ENCODE results near the gene OTUD4. TPM values are rescaled to one million over a fixed set of nuclear protein-coding genes. Genes with fewer than 3 reads are reported as not detected.
"Not testable (repeated sequence)": the region's sequence is repeated elsewhere in the genome, so short reads cannot be mapped to it uniquely, and the experiment has no call there.

OTUD4 gene, protein sequence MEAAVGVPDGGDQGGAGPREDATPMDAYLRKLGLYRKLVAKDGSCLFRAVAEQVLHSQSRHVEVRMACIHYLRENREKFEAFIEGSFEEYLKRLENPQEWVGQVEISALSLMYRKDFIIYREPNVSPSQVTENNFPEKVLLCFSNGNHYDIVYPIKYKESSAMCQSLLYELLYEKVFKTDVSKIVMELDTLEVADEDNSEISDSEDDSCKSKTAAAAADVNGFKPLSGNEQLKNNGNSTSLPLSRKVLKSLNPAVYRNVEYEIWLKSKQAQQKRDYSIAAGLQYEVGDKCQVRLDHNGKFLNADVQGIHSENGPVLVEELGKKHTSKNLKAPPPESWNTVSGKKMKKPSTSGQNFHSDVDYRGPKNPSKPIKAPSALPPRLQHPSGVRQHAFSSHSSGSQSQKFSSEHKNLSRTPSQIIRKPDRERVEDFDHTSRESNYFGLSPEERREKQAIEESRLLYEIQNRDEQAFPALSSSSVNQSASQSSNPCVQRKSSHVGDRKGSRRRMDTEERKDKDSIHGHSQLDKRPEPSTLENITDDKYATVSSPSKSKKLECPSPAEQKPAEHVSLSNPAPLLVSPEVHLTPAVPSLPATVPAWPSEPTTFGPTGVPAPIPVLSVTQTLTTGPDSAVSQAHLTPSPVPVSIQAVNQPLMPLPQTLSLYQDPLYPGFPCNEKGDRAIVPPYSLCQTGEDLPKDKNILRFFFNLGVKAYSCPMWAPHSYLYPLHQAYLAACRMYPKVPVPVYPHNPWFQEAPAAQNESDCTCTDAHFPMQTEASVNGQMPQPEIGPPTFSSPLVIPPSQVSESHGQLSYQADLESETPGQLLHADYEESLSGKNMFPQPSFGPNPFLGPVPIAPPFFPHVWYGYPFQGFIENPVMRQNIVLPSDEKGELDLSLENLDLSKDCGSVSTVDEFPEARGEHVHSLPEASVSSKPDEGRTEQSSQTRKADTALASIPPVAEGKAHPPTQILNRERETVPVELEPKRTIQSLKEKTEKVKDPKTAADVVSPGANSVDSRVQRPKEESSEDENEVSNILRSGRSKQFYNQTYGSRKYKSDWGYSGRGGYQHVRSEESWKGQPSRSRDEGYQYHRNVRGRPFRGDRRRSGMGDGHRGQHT
- total RNA-seq, result 10 to 100 TPM; 69.4 to 69.9 TPM

GRCh38 chr4:145180298-145181090 is at the start of gene OTUD4:
Gene OTUD4, minus strand, starts transcription at chr4:145180589. Its CDS starts 616 bp downstream, at chr4:145179973.
- CTCF ChIA-PET, result interaction anchor here (1.1 kb wide), 1 partner anchor 436 kb away, joined by 4 read pairs; no protein-coding TSS in a partner anchor
- POLR2A ChIA-PET, result no interaction called here

GRCh38 chr4:145223228-145223627 is 42.8 kb upstream of the OTUD4 start:
- POLR2A ChIA-PET, result not testable (repeated sequence)
- CTCF ChIA-PET, result interaction anchor here (0.7 kb wide), 1 partner anchor 1439 kb away, joined by 5 read pairs; no protein-coding TSS in a partner anchor

GRCh38 chr4:145221529-145221928 is 41.1 kb upstream of the OTUD4 start:
- CTCF ChIA-PET, POLR2A ChIA-PET: not testable (repeated sequence)

GRCh38 chr4:145219090-145219489 is 38.7 kb upstream of the OTUD4 start:
- POLR2A ChIA-PET, result no interaction called here

GRCh38 chr4:145218251-145218650 is 37.9 kb upstream of the OTUD4 start:
- POLR2A ChIA-PET, result no interaction called here

More at GRCh38 chr4:145219090-145219489, 38.7 kb upstream of the OTUD4 start:
- CTCF ChIA-PET, result no interaction called here

DNA sequence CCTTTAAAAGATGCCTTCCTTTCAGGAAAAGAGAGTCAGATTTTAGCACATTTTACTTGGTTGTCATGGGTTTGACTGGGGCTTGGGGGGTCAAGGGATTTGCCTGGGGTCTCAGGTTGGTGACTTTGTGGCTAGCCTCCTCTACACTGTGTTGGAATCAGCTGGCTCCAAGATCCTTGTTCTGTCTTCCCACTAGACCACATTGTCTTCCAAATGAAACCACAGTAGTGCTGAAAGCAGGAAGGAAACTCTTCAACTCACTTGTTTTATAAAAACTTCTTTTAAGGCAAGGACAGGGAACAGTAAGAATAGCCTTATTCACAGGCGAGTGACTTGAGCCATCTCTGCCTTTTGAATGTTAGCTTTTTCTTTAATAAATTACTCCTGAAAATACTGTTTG is 37.0 kb upstream of the OTUD4 start:
- CTCF ChIA-PET, result interaction anchor here (1.5 kb wide), 1 partner anchor 258 kb away, joined by 4 read pairs; no protein-coding TSS in a partner anchor
- POLR2A ChIA-PET, result no interaction called here

More at GRCh38 chr4:145218251-145218650, 37.9 kb upstream of the OTUD4 start:
- CTCF ChIA-PET, result no interaction called here

- ChIA-PET POLR2A (no interaction called here), CTCF (interaction anchor here (1.5 kb wide), 1 partner anchor 259 kb away, joined by 4 read pairs; no protein-coding TSS in a partner anchor)
Observed at GRCh38 chr4:145216535-145216934, 36.1 kb upstream of the OTUD4 start.

DNA sequence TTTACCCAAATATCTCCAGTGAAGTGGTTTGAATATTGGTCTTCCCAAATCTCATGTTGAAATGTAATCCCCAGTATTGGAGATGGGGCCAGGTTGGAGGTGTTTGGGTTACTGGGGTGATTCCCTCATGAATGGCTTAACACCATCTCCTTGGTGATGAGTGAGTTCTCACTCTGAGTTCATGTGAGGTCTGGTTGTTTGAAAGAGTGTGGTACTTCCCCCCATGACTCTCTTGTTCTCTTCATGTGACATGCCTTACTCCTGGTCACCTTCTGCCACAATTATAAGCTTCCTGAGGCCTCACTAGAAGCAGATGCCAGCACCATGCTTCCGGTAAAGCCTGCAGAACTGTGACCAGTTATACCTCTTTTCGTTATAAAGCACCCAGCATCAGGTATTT is 32.9 kb upstream of the OTUD4 start:
- ChIA-PET CTCF (no interaction called here), POLR2A (no interaction called here)

- POLR2A ChIA-PET, result no interaction called here
- CTCF ChIA-PET, result interaction anchor here (0.7 kb wide), 1 partner anchor 1832 kb away, joined by 3 read pairs; no protein-coding TSS in a partner anchor
Observed at GRCh38 chr4:145207934-145208333, 27.5 kb upstream of the OTUD4 start.

DNA sequence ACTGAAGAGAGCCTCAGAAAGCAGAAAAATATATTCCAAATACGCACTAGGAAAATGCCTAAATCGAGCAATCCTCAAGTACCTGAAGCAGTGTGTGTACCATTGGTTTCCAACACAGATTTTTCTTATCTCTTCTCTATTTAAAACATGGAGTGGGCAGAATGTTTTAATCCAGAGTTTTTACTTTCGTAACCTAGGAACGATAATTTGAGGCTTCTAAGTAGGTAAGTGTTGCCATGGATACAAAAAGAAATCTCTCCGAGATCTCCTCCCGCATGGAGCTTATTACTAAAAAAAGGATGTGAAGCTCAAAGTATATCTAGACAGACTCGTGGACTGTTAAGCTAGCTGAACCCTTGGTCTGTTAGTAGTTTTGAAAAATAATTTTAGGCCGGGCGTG is 23.0 kb upstream of the OTUD4 start:
- ChIA-PET POLR2A (no interaction called here), CTCF (no interaction called here)

- CTCF ChIA-PET, result no interaction called here
- POLR2A ChIA-PET, result no interaction called here
Observed at GRCh38 chr4:145200366-145200765, 20.0 kb upstream of the OTUD4 start.

- POLR2A ChIA-PET, result no interaction called here
- CTCF ChIA-PET, result no interaction called here
Observed at GRCh38 chr4:145199051-145199716, 18.8 kb upstream of the OTUD4 start.

DNA sequence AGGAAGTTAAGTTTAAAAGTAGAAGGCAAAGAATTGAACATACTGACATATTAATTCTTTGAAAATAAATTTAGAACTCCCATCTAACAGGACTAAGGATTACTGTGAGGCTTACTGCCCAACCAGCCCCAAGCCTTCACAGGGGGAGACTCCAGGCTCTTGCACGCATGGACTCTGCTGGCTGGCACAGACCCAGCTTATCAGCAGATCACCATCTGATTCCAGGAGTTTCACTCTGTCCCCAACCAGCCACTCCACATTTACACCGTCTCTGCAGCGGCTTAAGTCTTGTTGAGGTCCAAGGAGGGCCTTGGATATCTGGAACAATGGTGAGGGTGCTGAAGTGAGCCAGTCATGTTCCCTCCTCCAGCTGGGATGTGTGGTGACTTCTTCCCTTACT is 16.4 kb upstream of the OTUD4 start:
- POLR2A ChIA-PET, result no interaction called here

GRCh38 chr4:145195167-145195952 is 15.0 kb upstream of the OTUD4 start:
- CTCF ChIA-PET, result no interaction called here
- POLR2A ChIA-PET, result no interaction called here

More for the DNA sequence above, 16.4 kb upstream of the OTUD4 start:
- CTCF ChIA-PET, result no interaction called here

GRCh38 chr4:145189981-145190380 is 9.6 kb upstream of the OTUD4 start:
- POLR2A ChIA-PET, result no interaction called here
- CTCF ChIA-PET, result no interaction called here

- CTCF ChIA-PET, result no interaction called here
- POLR2A ChIA-PET, result no interaction called here
Observed at GRCh38 chr4:145186729-145187128, 6.3 kb upstream of the OTUD4 start.

DNA sequence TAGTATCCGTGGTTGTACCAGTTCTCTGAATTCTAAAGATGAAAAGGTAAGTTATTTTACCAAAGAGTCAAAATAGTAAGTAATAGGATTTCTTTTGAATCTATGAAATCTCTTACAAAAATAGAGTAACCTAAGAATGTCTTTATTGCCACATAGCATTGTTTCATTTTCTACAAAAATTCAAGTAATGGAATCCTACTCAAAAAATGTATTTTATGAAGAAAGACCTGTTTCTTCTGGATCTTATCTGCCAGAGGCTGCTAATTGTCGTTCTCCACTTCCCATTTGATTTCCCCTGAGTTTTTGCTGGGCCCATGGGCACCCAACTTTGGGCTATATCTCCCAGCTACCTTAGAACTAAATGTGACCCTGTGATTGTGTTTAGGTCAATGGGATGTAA is 3.2 kb upstream of the OTUD4 start:
- CTCF ChIA-PET, result no interaction called here
- POLR2A ChIA-PET, result no interaction called here

- CTCF ChIA-PET, result no interaction called here
- POLR2A ChIA-PET, result no interaction called here
Observed at GRCh38 chr4:145183023-145183422, 2.6 kb upstream of the OTUD4 start.
